OCI-LY7 (cell line): ENCODE results near the gene TAOK1.

ENCODE experiments used
- EZH2phosphoT487 ChIP-seq: fragments of 200-600 bp; sonication (generic); IDR thresholded peaks from 2 replicates; pipeline ENCODE4 v1.6.1; 2018; ENCODE audit warnings: low read depth, borderline replicate concordance, mild to moderate bottlenecking, mixed run types, antibody characterized with exemption, low read length, moderate library complexity, mixed read lengths
- TF ChIP-seq, protein P1 (sequence below): fragments of 200-600 bp; sonication (generic); conservative IDR thresholded peaks from 2 replicates; pipeline ENCODE4 v1.5.1; 2014; ENCODE audit warnings: mild to moderate bottlenecking, antibody characterized with exemption, low read length, moderate library complexity, mixed read lengths

DNA sequence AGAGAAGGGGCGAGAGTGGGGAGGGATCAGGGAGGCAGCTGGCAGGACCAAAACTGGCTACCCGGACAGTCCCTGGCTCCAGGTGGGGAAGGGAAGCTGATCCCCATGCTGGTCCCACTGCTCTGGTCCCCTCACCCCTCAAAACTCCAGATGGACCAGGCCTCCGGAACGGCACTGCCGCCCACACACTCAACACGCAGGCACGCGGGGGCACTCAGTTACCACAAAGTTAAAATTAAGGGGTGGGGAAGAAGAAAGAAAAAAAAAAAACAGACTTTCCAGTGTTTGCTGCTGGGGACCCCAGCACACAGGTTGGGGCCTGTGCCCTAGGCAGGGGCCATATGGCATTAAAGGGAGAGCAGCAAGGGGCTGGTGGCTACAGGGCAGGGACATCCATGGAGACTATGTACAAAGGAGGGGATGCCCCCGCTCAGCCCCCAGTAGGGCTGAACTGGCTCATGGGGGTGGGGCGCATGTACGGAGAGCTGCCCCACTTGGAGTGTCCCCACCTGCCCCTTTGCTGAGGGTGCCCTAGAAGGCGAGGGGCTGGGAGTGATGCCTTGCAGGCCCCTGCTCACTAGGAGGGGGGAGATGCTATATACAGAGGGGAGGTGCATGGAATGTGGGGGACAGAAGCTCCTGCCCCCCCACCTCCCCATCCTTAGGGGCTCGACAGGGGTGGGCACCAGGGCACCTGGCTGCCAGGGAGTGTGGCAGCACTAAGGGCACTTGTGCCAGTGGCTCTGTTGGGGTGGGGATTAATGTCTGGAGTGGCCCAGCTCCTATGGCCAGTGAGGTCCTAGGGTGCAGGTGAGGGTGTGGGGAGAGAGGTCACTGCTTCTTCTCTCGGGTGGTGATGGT, 183.9 kb downstream of the TAOK1 start:
- TF ChIP-seq, protein P1, sequence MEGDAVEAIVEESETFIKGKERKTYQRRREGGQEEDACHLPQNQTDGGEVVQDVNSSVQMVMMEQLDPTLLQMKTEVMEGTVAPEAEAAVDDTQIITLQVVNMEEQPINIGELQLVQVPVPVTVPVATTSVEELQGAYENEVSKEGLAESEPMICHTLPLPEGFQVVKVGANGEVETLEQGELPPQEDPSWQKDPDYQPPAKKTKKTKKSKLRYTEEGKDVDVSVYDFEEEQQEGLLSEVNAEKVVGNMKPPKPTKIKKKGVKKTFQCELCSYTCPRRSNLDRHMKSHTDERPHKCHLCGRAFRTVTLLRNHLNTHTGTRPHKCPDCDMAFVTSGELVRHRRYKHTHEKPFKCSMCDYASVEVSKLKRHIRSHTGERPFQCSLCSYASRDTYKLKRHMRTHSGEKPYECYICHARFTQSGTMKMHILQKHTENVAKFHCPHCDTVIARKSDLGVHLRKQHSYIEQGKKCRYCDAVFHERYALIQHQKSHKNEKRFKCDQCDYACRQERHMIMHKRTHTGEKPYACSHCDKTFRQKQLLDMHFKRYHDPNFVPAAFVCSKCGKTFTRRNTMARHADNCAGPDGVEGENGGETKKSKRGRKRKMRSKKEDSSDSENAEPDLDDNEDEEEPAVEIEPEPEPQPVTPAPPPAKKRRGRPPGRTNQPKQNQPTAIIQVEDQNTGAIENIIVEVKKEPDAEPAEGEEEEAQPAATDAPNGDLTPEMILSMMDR, result no peak
- TF ChIP-seq EZH2phosphoT487, result no peak
